ENCODE results near the gene C1QTNF5.

DNA sequence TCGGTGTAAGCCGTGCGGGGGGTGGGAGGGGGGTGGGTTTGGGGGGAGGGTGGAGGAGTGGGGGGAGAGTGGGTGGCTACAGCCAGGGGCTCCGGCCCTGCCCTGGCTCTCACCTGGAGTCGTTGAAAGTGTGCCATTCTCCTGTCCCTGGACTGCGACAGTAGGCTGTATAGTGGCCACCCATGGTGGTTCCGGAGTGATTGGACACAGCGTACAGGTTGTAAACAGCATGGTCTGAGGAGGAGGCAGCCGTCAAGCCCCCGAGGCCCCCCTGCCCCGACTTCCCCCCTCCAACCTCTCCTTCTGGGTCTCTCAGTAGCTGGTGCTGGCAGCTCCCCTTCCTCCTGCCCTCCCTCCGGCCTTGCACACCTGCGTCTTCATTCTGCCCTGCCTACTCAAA, 16.4 kb upstream of the C1QTNF5 start:
- no peak for TF ChIP-seq CTCF (conservative IDR thresholded peaks at IDR 0.05; ENCODE audit: low read length)
- no peak for TF ChIP-seq EZH2phosphoT487 (IDR thresholded peaks at IDR 0.05; ENCODE audit: borderline replicate concordance, low read depth, low read length)
